GM12865 (cell line): ENCODE results near the gene EEFSEC.

Source experiments
- DNase-seq: peaks from one replicate; pipeline ENCODE4 v3.0.0; 2010; ENCODE audit warnings: low read depth
- H3K4me3 ChIP-seq: 2 replicates; pipeline ENCODE4 v1.5.1; 2011; ENCODE audit warnings: mild to moderate bottlenecking, low read depth, low read length, control low read depth
- CTCF ChIP-seq: IDR thresholded peaks from 2 replicates; pipeline ENCODE4 v1.5.1; 2011; ENCODE audit warnings: low read length, control low read depth, low read depth, inconsistent platforms; ENCODE audit not compliant: insufficient read depth; ENCODE audit errors: missing control alignments

The EEFSEC gene

DNA sequence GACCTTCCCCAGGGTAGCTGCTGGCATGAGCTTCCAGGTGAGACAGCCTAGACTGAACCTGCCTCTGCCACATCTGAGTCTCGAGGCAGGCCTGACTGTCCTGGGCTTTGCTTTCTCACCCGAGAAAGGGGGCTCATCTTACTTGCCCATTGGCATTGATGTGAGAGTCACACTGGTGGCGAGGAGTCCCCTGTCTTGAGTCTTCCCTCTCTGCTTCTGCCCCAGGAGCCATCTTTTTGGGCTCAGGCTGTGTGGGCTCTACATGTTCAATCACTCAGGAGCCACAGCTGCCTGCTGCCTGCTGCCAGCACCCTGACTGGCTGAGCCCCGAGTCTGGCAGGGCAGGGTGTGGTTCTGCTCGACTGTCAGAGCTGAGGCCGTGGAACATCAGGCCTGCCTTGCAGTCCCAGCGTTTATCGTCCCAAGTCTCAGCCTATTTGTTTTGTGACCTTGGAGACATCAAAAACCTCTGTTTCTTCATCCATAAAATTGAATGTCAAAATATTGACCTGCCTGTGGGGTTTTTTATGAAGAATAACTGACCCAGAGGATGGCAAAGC lies 180.9 kb downstream of the EEFSEC start:
- H3K4me3 ChIP-seq = no peak overlapping the region
- TF ChIP-seq CTCF = no peak
- DNase-seq = no peak

GRCh38 chr3:128334766-128335165 lies 181.5 kb downstream of the EEFSEC start:
- DNase-seq = no peak
- TF ChIP-seq CTCF = no peak
- no peak overlapping the region for H3K4me3 ChIP-seq

GRCh38 chr3:128335621-128336296 lies 182.5 kb downstream of the EEFSEC start:
- TF ChIP-seq CTCF = no peak
- DNase-seq = no peak

DNA sequence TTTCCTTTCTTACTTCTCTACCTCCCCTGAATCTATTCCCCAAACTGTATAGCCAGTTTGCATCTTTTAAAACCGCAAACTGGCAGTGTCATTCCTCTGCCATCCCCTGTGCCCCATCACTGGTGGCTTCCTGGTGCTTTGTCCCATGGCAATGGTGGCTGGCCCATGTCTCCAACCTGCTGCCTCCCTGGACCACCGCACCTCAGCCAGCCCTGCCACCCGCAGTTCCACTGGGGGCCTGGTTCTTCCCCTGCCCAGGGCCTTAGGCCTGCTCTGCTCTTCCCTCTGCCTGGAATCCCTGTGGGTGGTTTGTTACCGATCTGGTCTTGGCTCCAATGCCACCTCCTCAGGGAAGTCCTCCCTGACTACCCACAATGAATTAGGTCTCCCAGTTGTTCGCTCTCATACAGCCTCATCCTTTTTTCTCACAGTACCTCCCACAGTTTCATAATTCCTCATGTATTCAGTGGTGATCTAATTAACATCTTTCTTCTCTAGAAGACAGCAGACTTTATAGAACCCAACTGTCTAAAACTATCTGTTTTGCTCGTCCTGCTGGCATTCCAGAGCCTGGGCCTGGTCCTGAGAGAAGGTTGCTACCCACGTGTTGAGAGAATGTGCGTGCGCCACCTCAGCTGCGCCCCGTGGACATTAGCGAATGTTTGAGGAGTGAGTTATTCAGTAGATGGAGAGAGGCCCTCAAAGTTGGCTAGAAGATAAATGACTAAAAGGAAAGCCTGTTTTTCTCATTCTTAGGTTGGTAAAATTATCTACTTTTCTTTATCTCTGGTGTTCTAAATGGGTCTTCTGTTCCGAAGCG lies 183.3 kb downstream of the EEFSEC start:
- no peak for TF ChIP-seq CTCF
- H3K4me3 ChIP-seq = no peak overlapping the region
- no peak for DNase-seq

More at GRCh38 chr3:128335621-128336296, 182.5 kb downstream of the EEFSEC start:
- H3K4me3 ChIP-seq = no peak overlapping the region

DNA sequence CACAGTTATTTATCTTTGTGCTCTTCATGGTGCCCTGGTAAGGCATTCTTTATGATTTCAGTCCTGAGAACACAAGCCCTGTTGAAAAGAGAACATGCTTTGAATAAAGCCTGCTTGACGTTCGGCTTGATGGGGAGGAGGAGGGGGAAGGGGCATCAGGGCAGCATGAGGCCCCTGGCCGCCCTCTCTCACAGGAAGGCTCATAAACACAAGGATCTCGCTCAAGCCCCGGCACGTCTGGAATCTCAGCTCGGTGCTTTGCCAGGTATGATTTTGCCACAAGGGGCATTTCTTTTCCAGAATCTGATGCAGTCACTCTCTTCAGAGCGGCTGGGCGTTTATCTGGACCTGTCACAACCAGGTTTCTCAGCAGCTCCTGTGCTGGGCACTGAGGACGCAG lies 184.0 kb downstream of the EEFSEC start:
- no peak for DNase-seq
- no peak overlapping the region for H3K4me3 ChIP-seq
- no peak for TF ChIP-seq CTCF

DNA sequence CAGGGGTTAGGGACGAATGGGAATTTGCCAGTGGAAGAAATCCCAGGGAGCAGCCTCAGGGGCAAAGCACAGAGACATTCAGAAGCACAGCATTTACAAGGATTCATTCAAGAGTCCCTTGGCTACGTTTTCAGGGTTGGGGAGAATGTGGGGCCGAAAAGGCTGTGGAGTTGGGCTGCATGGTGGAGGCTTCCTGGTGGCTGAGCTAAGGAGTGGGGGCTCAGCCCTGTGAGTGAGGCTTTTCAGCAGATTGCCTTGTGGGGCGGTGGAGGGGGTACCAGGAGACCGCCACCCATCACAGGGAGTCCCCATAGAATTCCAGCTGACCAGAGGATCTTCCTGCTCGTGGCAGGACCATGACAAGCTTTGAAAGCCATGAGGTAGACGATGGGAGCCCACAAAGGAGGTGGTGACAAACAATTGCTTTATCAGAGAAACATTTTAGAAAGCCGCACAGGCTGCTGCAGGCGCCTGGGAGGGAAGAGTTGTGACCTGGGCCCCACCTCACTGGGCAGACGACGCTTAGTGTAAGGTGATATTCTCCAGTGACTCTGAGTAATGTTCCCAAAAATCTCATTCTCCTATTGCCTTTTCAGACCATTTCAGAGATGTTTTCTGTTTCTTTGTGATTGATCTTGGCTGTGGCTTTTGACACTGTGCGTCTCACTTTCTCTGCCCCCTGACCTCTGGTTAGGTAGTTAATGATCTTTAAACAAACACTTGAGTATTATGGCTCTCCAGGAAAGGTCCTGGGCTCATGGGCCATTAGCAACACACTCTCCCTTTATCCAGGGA lies 185.5 kb downstream of the EEFSEC start:
- no peak for DNase-seq
- no peak overlapping the region for H3K4me3 ChIP-seq
- no peak for TF ChIP-seq CTCF
